Stimulated activated CD4-positive, alpha-beta T cell treated with anti-CD3 and anti-CD28 coated beads, Interleukin-1b, Interleukin-23, amount 100 ng/mL, for 4 hours (primary cell): ENCODE data around the gene SNUPN.
"Not testable (repeated sequence)": the region's sequence is repeated elsewhere in the genome, so short reads cannot be mapped to it uniquely, and the experiment has no call there.

Experiments used
- DNase-seq, 2 donors: peaks; one replicate each; pipeline ENCODE4 v3.0.0-alpha.2; 2020; ENCODE audit warnings: low read depth in 2 of 2

The SNUPN gene

GRCh38 chr15:75583701-75584100 is 41.8 kb downstream of the SNUPN start:
- no peak for DNase-seq

- not testable (repeated sequence) for DNase-seq
Observed at GRCh38 chr15:75582943-75583342, 42.6 kb downstream of the SNUPN start.

GRCh38 chr15:75578948-75579920 is 46.3 kb downstream of the SNUPN start, which contains the start of gene PTPN9:
TSS of gene PTPN9 (minus strand) at chr15:75579315. CDS start at chr15:75578776, 539 bp downstream.
- peak; percentile 45 to 72 for DNase-seq

GRCh38 chr15:75578173-75578947 is 47.2 kb downstream of the SNUPN start:
- peak in 1 of 2 donors; percentile 26 for DNase-seq

GRCh38 chr15:75577401-75578172 is 47.9 kb downstream of the SNUPN start:
- DNase-seq, result no peak

- DNase-seq, result no peak
Observed at GRCh38 chr15:75573648-75574384, 51.7 kb downstream of the SNUPN start.

- DNase-seq, result no peak
Observed at GRCh38 chr15:75570126-75570845, 55.2 kb downstream of the SNUPN start.

GRCh38 chr15:75565062-75565970 is 60.2 kb downstream of the SNUPN start:
- no peak for DNase-seq

GRCh38 chr15:75561888-75562287 is 63.6 kb downstream of the SNUPN start:
- DNase-seq, result no peak

GRCh38 chr15:75559360-75559759 is 66.2 kb downstream of the SNUPN start:
- DNase-seq, result not testable (repeated sequence)

- DNase-seq, result not testable (repeated sequence)
Observed at GRCh38 chr15:75558955-75559354, 66.6 kb downstream of the SNUPN start.

GRCh38 chr15:75554717-75555116 is 70.8 kb downstream of the SNUPN start:
- DNase-seq, result no peak

GRCh38 chr15:75553659-75554058 is 71.9 kb downstream of the SNUPN start:
- no peak for DNase-seq

- no peak for DNase-seq
Observed at GRCh38 chr15:75551091-75551490, 74.4 kb downstream of the SNUPN start.
